Esophagus muscularis mucosa (tissue), 4 donors: ENCODE measurements around the gene TEAD1. TPM values are rescaled to one million over a fixed set of nuclear protein-coding genes. Genes with fewer than 3 reads are reported as not detected.

Experiments used
- DNase-seq: peaks from one replicate; pipeline ENCODE4 v3.0.0-alpha.2; 2017; ENCODE audit errors: extremely low spot score
- H3K27ac ChIP-seq, 4 donors: fragments of 200-600 bp; sonication (generic); replicated peaks in 1 of 4; 1 replicate in 3 of 4; 2 replicates in 1 of 4; pipeline ENCODE4 v1.5.1; 2016 to 2019; ENCODE audit warnings: mild to moderate bottlenecking in 1 of 4
- H3K27me3 ChIP-seq, 4 donors: fragments of 200-600 bp; sonication (generic); one replicate each; pipeline versions ENCODE4 v1.5.1 to v1.6.0; 2016 to 2019
- H3K36me3 ChIP-seq, 4 donors: fragments of 200-600 bp; sonication (generic); one replicate each; pipeline ENCODE4 v1.5.1; 2016 to 2019
- H3K4me1 ChIP-seq, 4 donors: fragments of 200-600 bp; sonication (generic); one replicate each; pipeline ENCODE4 v1.5.1; 2016 to 2019
- H3K4me3 ChIP-seq, 4 donors: fragments of 200-600 bp; sonication (generic); 1 replicate in 2 of 4; 2 replicates in 2 of 4; pipeline ENCODE4 v1.5.1; 2016 to 2019; ENCODE audit warnings: mild to moderate bottlenecking in 4 of 4, moderate library complexity in 1 of 4
- H3K9me3 ChIP-seq, 4 donors: fragments of 200-600 bp; sonication (generic); 1 replicate in 3 of 4; 2 replicates in 1 of 4; pipeline ENCODE4 v1.5.1; 2016 to 2019
- EP300 ChIP-seq: sonication (generic); formaldehyde crosslinking; IDR thresholded peaks from one replicate; pipeline ENCODE4 v1.6.1; 2017; ENCODE audit warnings: antibody characterized with exemption
- POLR2A ChIP-seq: fragments of 450-650 bp; IDR thresholded peaks from one replicate; pipeline ENCODE4 v1.6.1; 2017; ENCODE audit warnings: antibody characterized with exemption, moderate library complexity, mild to moderate bottlenecking, low read depth
- POLR2AphosphoS5 ChIP-seq, 2 donors: sonication (generic); formaldehyde crosslinking; IDR thresholded peaks; one replicate each; pipeline ENCODE4 v1.6.1; 2017; ENCODE audit warnings: antibody characterized with exemption in 2 of 2
- WGBS: methylation state at CpG from one replicate; pipeline ENCODE4 v1.1.5; 2018; 5-methylcytosine and 5-hydroxymethylcytosine counted together
- intact Hi-C: fragments of 100-400 bp; cut with DNase I; formaldehyde crosslinking; loops from one replicate; pipeline ENCODE4 v1.15.1; 2023
- total RNA-seq, 4 donors: library from RNA; depleted of rRNA; stranded (reverse); fragments of >200 nt; gene quantifications; one replicate each; pipeline versions ENCODE4 v1.1.0 to v1.2.1, GENCODE V29; 2016
- TF ChIP-seq, protein P1 (sequence below), 3 experiments: fragments of 200-600 bp in 2 of 3; fragments of 450-650 bp in 1 of 3; sonication (generic) in 2 of 3; IDR thresholded peaks; one replicate each; pipeline ENCODE4 v1.5.1; 2017 to 2019; ENCODE audit warnings: antibody characterized with exemption in 3 of 3, mild to moderate bottlenecking in 2 of 3, moderate library complexity in 1 of 3

Gene TEAD1
- total RNA-seq, 4 donors from 2014 or later, result 147 to 307 (median 232) TPM

GRCh38 chr11:12880327-12880726, 206.1 kb downstream of the TEAD1 start:
- H3K27me3 ChIP-seq, result no peaks in the 10 kb centered on the region
- DNase-seq, result no peak
- no peak overlapping the region for H3K27ac ChIP-seq
- peaks cover 0 to 15% (median 6%) of the 10 kb centered on the region in 4 donors for H3K4me1 ChIP-seq
- WGBS, result 100% methylated on average over 6 of the region's 6 CpGs
- H3K4me3 ChIP-seq, result no peak overlapping the region
- intact Hi-C loops, result no loop called here
- TF ChIP-seq POLR2AphosphoS5 (IDR thresholded peaks at IDR 0.05) (no peak), EP300 (no peak), POLR2A (no peak)
- TF ChIP-seq, protein P1, sequence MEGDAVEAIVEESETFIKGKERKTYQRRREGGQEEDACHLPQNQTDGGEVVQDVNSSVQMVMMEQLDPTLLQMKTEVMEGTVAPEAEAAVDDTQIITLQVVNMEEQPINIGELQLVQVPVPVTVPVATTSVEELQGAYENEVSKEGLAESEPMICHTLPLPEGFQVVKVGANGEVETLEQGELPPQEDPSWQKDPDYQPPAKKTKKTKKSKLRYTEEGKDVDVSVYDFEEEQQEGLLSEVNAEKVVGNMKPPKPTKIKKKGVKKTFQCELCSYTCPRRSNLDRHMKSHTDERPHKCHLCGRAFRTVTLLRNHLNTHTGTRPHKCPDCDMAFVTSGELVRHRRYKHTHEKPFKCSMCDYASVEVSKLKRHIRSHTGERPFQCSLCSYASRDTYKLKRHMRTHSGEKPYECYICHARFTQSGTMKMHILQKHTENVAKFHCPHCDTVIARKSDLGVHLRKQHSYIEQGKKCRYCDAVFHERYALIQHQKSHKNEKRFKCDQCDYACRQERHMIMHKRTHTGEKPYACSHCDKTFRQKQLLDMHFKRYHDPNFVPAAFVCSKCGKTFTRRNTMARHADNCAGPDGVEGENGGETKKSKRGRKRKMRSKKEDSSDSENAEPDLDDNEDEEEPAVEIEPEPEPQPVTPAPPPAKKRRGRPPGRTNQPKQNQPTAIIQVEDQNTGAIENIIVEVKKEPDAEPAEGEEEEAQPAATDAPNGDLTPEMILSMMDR (IDR thresholded peaks at IDR 0.05), result no peak
- no peaks in the 10 kb centered on the region for H3K9me3 ChIP-seq
- H3K36me3 ChIP-seq, result peaks cover 19 to 59% (median 43%) of the 10 kb centered on the region in 4 donors

GRCh38 chr11:12882670-12883069, 208.4 kb downstream of the TEAD1 start:
- WGBS, result 84% methylated on average over 5 of the region's 5 CpGs
- no peak for TF ChIP-seq POLR2AphosphoS5 (IDR thresholded peaks at IDR 0.05)
- TF ChIP-seq EP300, result no peak
- TF ChIP-seq, protein P1 (IDR thresholded peaks at IDR 0.05), result no peak
- TF ChIP-seq POLR2A, result no peak
- peaks cover 0 to 10% (median 9%) of the 10 kb centered on the region in 4 donors for H3K4me1 ChIP-seq
- no peak for DNase-seq
- H3K9me3 ChIP-seq, result no peaks in the 10 kb centered on the region
- no peak overlapping the region for H3K27ac ChIP-seq
- H3K27me3 ChIP-seq, result no peaks in the 10 kb centered on the region
- H3K4me3 ChIP-seq, result no peak overlapping the region
- intact Hi-C loops, result no loop called here
- peaks cover 19 to 59% (median 45%) of the 10 kb centered on the region in 4 donors for H3K36me3 ChIP-seq

- WGBS, result 88% methylated on average over 5 of the region's 5 CpGs
These were observed 210.6 kb downstream of the TEAD1 start for GRCh38 chr11:12884751-12885318.

DNA sequence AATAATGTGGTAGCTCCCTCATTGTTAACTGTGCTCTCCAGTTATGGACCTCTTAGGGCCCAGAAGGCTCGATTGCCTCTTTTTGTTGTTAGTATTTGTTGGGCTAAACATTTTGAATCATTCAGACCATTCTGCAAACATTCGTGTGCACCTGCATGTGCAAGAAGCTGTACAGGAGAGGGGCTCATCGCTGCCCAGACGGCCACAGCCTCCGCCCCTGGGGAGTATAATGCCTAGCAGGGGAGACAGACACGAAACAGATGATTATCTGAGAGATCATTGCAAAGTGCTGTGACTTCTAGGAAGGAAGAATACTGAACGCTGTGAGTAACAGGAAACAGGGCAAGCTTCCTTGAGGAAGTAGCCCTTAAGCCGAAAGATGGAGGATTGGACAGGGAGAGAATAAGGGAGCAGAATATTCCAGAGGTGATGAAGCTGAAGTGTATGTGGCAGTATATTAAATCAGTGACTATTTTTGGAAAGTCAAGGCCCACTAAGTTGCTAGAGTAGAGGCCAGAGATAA, 211.6 kb downstream of the TEAD1 start:
- peaks cover 19 to 39% (median 35%) of the 10 kb centered on the region in 4 donors for H3K36me3 ChIP-seq
- no peaks in the 10 kb centered on the region for H3K27me3 ChIP-seq
- H3K9me3 ChIP-seq, result no peaks in the 10 kb centered on the region
- peak overlapping the region in 2 of 4 donors; percentile 14 to 25 for H3K27ac ChIP-seq
- intact Hi-C loops, result no loop called here
- 86% methylated on average over 8 of the region's 8 CpGs for WGBS
- H3K4me1 ChIP-seq, result peaks cover 24 to 37% (median 31%) of the 10 kb centered on the region in 4 donors
- no peak overlapping the region for H3K4me3 ChIP-seq
- no peak for DNase-seq
- TF ChIP-seq EP300, result no peak
- TF ChIP-seq POLR2AphosphoS5 (IDR thresholded peaks at IDR 0.05), result no peak
- TF ChIP-seq POLR2A, result no peak
- TF ChIP-seq, protein P1 (IDR thresholded peaks at IDR 0.05), result no peak

More at GRCh38 chr11:12884751-12885318, 210.6 kb downstream of the TEAD1 start:
- Histone ChIP-seq H3K27ac (peak overlapping the region in 2 of 4 donors; percentile 25 to 27), H3K4me3 (no peak overlapping the region), H3K9me3 (no peaks in the 10 kb centered on the region), H3K4me1 (peaks cover 18 to 28% (median 24%) of the 10 kb centered on the region in 4 donors), H3K27me3 (no peaks in the 10 kb centered on the region), H3K36me3 (peaks cover 19 to 48% (median 43%) of the 10 kb centered on the region in 4 donors)
- TF ChIP-seq EP300, result no peak
- TF ChIP-seq POLR2A, result no peak
- TF ChIP-seq, protein P1 (IDR thresholded peaks at IDR 0.05), result no peak
- TF ChIP-seq POLR2AphosphoS5 (IDR thresholded peaks at IDR 0.05), result no peak
- no peak for DNase-seq
- intact Hi-C loops, result no loop called here
